Mucosa of descending colon (tissue), 3 donors: ENCODE measurements around the gene KIFC3. TPM values are rescaled to one million over a fixed set of nuclear protein-coding genes. Genes with fewer than 3 reads are reported as not detected.

Experiments
- ATAC-seq: fragments of 200-7000 bp; cut with Tn5 transposase; one replicate; pipeline ENCODE4 v1.9.1; 2020; ENCODE audit warnings: mild to moderate bottlenecking, moderate library complexity
- DNase-seq, 3 donors: peaks; one replicate each; pipeline ENCODE4 v3.0.0-alpha.2; 2020
- H3K36me3 ChIP-seq: fragments of 200-600 bp; one replicate; pipeline ENCODE4 v1.8.0; 2021; ENCODE audit warnings: low read depth, mild to moderate bottlenecking
- H3K4me1 ChIP-seq: fragments of 200-600 bp; one replicate; pipeline ENCODE4 v1.8.0; 2021; ENCODE audit warnings: low read depth, mild to moderate bottlenecking
- H3K4me3 ChIP-seq: fragments of 200-600 bp; one replicate; pipeline ENCODE4 v1.8.0; 2021; ENCODE audit warnings: mild to moderate bottlenecking
- H3K9me3 ChIP-seq: fragments of 200-600 bp; one replicate; pipeline ENCODE4 v1.8.0; 2021; ENCODE audit warnings: mild to moderate bottlenecking
- CTCF ChIP-seq: fragments of 200-600 bp; IDR thresholded peaks from one replicate; pipeline ENCODE4 v1.8.0; 2022; ENCODE audit warnings: antibody characterized with exemption, mild to moderate bottlenecking
- intact Hi-C, 2 donors: fragments of 100-400 bp; cut with DNase I in 1 of 2; cut with micrococcal nuclease in 1 of 2; formaldehyde crosslinking; loops; one replicate each; pipeline versions ENCODE4 v1.11.0 to v1.11.1; 2022; cut with DNase I, micrococcal nuclease
- total RNA-seq, 3 donors: library from RNA; stranded (reverse); fragmentation: NEBNext Ultra II Directional in 2 of 3; extraction: Animal tissue kit (Norgen Biotek cat#: 25700) in 2 of 3; gene quantifications; one replicate each; pipeline versions ENCODE4 v1.2.1 to v1.2.4, GENCODE V29; 2021 to 2023
- donor health status: DM: no; HTN: no; CAD: no; lungs with moderate emphysema.
- donor health status: DM: no; HTN: no; CAD: no.
- donor health status: DM: no; HTN: yes; CAD: no.

The KIFC3 gene
- total RNA-seq, 3 donors from 2014 or later, result 3.7 to 17.2 (median 8.3) TPM

GRCh38 chr16:57828272-57829161 is 26.2 kb upstream of the KIFC3 start:
- no peak overlapping the region for H3K4me3 ChIP-seq
- no peak for TF ChIP-seq CTCF
- DNase-seq (no peak), ATAC-seq (no peak)
- H3K36me3 ChIP-seq, result no peaks in the 10 kb centered on the region
- H3K9me3 ChIP-seq, result no peaks in the 10 kb centered on the region
- no peaks in the 10 kb centered on the region for H3K4me1 ChIP-seq
- intact Hi-C loops, result no loop called here

- ATAC-seq, result no peak
- H3K4me3 ChIP-seq, result no peak overlapping the region
- H3K36me3 ChIP-seq, result no peaks in the 10 kb centered on the region
- intact Hi-C loops, result no loop called here
- TF ChIP-seq CTCF, result no peak
- DNase-seq, result no peak
- no peaks in the 10 kb centered on the region for H3K9me3 ChIP-seq
- H3K4me1 ChIP-seq, result no peaks in the 10 kb centered on the region
Observed at GRCh38 chr16:57826706-57827625, 24.7 kb upstream of the KIFC3 start.

GRCh38 chr16:57826052-57826451 is 23.8 kb upstream of the KIFC3 start:
- ATAC-seq, result no peak
- no peak for DNase-seq
- H3K4me3 ChIP-seq, result no peak overlapping the region
- no peak for TF ChIP-seq CTCF
- H3K4me1 ChIP-seq, result peaks cover 6% of the 10 kb centered on the region
- H3K36me3 ChIP-seq, result no peaks in the 10 kb centered on the region
- intact Hi-C loops, result no loop called here
- H3K9me3 ChIP-seq, result no peaks in the 10 kb centered on the region

GRCh38 chr16:57825298-57826044 is 23.2 kb upstream of the KIFC3 start:
- no peak for TF ChIP-seq CTCF
- Histone ChIP-seq H3K4me1 (peaks cover 12% of the 10 kb centered on the region), H3K36me3 (no peaks in the 10 kb centered on the region), H3K9me3 (no peaks in the 10 kb centered on the region), H3K4me3 (no peak overlapping the region)
- ATAC-seq (no peak), DNase-seq (no peak)
- intact Hi-C loops, result no loop called here

- no peaks in the 10 kb centered on the region for H3K9me3 ChIP-seq
- intact Hi-C loops, result no loop called here
- H3K4me1 ChIP-seq, result peaks cover 12% of the 10 kb centered on the region
- no peak overlapping the region for H3K4me3 ChIP-seq
- ATAC-seq (no peak), DNase-seq (no peak)
- TF ChIP-seq CTCF, result no peak
- H3K36me3 ChIP-seq, result no peaks in the 10 kb centered on the region
Observed at GRCh38 chr16:57824888-57825287, 22.6 kb upstream of the KIFC3 start.
